Neural progenitor cell (in vitro differentiated cells): ENCODE data around the gene PIWIL1. TPM values are rescaled to one million over a fixed set of nuclear protein-coding genes. Genes with fewer than 3 reads are reported as not detected.

Source experiments
- DNase-seq: peaks from one replicate; pipeline ENCODE4 v3.0.0-alpha.2; 2016; ENCODE audit warnings: low spot score
- H2AFZ ChIP-seq: fragments of 200-600 bp; sonication (generic); replicated peaks from 2 replicates; pipeline ENCODE4 v1.6.1; 2016; ENCODE audit warnings: antibody characterized with exemption
- H3F3A ChIP-seq: fragments of 200-600 bp; sonication (generic); 2 replicates; pipeline ENCODE4 v1.6.1; 2016; ENCODE audit warnings: antibody characterized with exemption, low read depth
- H3K27ac ChIP-seq: fragments of 200-600 bp; sonication (generic); 2 replicates; pipeline ENCODE4 v1.5.1; 2016; ENCODE audit warnings: mild to moderate bottlenecking
- H3K27me3 ChIP-seq: fragments of 200-600 bp; sonication (generic); 2 replicates; pipeline ENCODE4 v1.6.1; 2016; ENCODE audit warnings: mild to moderate bottlenecking, moderate library complexity
- H3K36me3 ChIP-seq: fragments of 200-600 bp; sonication (generic); 2 replicates; pipeline ENCODE4 v1.5.1; 2016
- H3K4me1 ChIP-seq: fragments of 200-600 bp; sonication (generic); 2 replicates; pipeline ENCODE4 v1.6.1; 2016; ENCODE audit warnings: mixed run types
- H3K4me2 ChIP-seq: fragments of 200-600 bp; sonication (generic); 2 replicates; pipeline ENCODE4 v1.6.1; 2016
- H3K4me3 ChIP-seq: fragments of 200-600 bp; sonication (generic); 2 replicates; pipeline ENCODE4 v1.5.1; 2016
- H3K79me2 ChIP-seq: fragments of 200-600 bp; sonication (generic); 2 replicates; pipeline ENCODE4 v1.6.1; 2016; ENCODE audit warnings: low read depth
- H3K9ac ChIP-seq: fragments of 200-600 bp; sonication (generic); 2 replicates; pipeline ENCODE4 v1.6.1; 2016
- H3K9me3 ChIP-seq: fragments of 200-600 bp; sonication (generic); 2 replicates; pipeline ENCODE4 v1.5.1; 2016; ENCODE audit warnings: low read depth
- H4K20me1 ChIP-seq: fragments of 200-600 bp; sonication (generic); 2 replicates; pipeline ENCODE4 v1.6.1; 2016; ENCODE audit warnings: low read depth
- H3K27ac Mint-ChIP-seq: 3 replicates; pipeline ENCODE4 v1.8.0; 2021; ENCODE audit warnings: mixed read lengths
- H3K27me3 Mint-ChIP-seq: 2 replicates; pipeline ENCODE4 v1.8.0; 2022; ENCODE audit warnings: low read depth, mild to moderate bottlenecking, inconsistent platforms, moderate library complexity, mixed read lengths; ENCODE audit not compliant: insufficient read depth
- H3K36me3 Mint-ChIP-seq: 3 replicates; pipeline ENCODE4 v1.8.0; 2021; ENCODE audit warnings: mixed read lengths
- H3K4me1 Mint-ChIP-seq: 3 replicates; pipeline ENCODE4 v1.8.0; 2021; ENCODE audit warnings: mixed read lengths
- H3K4me3 Mint-ChIP-seq: 3 replicates; pipeline ENCODE4 v1.8.0; 2021; ENCODE audit warnings: mild to moderate bottlenecking, moderate library complexity, mixed read lengths
- H3K9me3 Mint-ChIP-seq: 3 replicates; pipeline ENCODE4 v1.8.0; 2020; ENCODE audit warnings: mixed read lengths
- EZH2 ChIP-seq: fragments of 200-600 bp; sonication (generic); IDR thresholded peaks from 2 replicates; pipeline ENCODE4 v1.6.1; 2017; ENCODE audit warnings: antibody characterized with exemption, mild to moderate bottlenecking, moderate library complexity
- EZH2phosphoT487 ChIP-seq: fragments of 200-600 bp; sonication (generic); IDR thresholded peaks from 2 replicates; pipeline ENCODE4 v1.6.1; 2017; ENCODE audit warnings: antibody characterized with exemption
- total RNA-seq: library from RNA; depleted of rRNA; stranded (reverse); fragments of >200 nt; gene quantifications from 2 replicates; pipeline ENCODE4 v1.2.3, GENCODE V29; 2015; ENCODE audit warnings: low replicate concordance
- TF ChIP-seq, protein P1 (sequence below): fragments of 200-600 bp; sonication (generic); IDR thresholded peaks from 2 replicates; pipeline ENCODE4 v1.5.1; 2017; ENCODE audit warnings: antibody characterized with exemption, mild to moderate bottlenecking

Gene PIWIL1
- total RNA-seq, 1 donor from 2014 or later: not detected

DNA sequence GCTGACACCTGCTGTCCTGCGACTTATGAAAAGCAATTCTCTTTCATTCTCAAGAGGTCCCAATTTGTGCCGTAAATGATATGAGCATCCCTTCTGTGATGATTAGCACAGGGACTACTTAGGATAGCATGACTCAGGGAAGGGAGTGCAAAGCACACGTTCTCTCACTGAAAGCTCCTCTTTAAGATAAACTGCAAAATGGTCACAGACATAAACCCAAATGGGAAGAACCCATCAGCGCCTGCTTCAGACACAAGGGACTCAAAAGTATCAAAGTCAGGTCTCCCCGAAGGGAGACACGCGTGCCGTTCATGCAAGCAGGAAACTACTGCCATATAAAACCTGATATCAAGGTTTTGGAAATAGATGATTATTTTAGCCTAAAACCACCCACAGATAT lies 33.9 kb upstream of the PIWIL1 start:
- Mint-ChIP-seq H3K4me3 (no peak overlapping the region), H3K9me3 (no peaks in the 10 kb centered on the region), H3K27ac (no peak overlapping the region), H3K4me1 (peaks cover 7% of the 10 kb centered on the region), H3K27me3 (peaks cover 18% of the 10 kb centered on the region), H3K36me3 (no peaks in the 10 kb centered on the region)
- no peak overlapping the region for H2AFZ ChIP-seq
- H3K9ac ChIP-seq: no peak overlapping the region
- no peak overlapping the region for H3K4me2 ChIP-seq
- DNase-seq: no peak
- no peaks in the 10 kb centered on the region for H3K36me3 ChIP-seq
- H3F3A ChIP-seq: no peaks in the 10 kb centered on the region
- no peaks in the 10 kb centered on the region for H4K20me1 ChIP-seq
- H3K27ac ChIP-seq: no peak overlapping the region
- H3K79me2 ChIP-seq: no peaks in the 10 kb centered on the region
- no peak for TF ChIP-seq EZH2
- TF ChIP-seq, protein P1, sequence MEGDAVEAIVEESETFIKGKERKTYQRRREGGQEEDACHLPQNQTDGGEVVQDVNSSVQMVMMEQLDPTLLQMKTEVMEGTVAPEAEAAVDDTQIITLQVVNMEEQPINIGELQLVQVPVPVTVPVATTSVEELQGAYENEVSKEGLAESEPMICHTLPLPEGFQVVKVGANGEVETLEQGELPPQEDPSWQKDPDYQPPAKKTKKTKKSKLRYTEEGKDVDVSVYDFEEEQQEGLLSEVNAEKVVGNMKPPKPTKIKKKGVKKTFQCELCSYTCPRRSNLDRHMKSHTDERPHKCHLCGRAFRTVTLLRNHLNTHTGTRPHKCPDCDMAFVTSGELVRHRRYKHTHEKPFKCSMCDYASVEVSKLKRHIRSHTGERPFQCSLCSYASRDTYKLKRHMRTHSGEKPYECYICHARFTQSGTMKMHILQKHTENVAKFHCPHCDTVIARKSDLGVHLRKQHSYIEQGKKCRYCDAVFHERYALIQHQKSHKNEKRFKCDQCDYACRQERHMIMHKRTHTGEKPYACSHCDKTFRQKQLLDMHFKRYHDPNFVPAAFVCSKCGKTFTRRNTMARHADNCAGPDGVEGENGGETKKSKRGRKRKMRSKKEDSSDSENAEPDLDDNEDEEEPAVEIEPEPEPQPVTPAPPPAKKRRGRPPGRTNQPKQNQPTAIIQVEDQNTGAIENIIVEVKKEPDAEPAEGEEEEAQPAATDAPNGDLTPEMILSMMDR: no peak
- no peak for TF ChIP-seq EZH2phosphoT487
- no peaks in the 10 kb centered on the region for H3K9me3 ChIP-seq
- H3K27me3 ChIP-seq: peaks cover 53% of the 10 kb centered on the region
- H3K4me3 ChIP-seq: no peak overlapping the region
- no peaks in the 10 kb centered on the region for H3K4me1 ChIP-seq

DNA sequence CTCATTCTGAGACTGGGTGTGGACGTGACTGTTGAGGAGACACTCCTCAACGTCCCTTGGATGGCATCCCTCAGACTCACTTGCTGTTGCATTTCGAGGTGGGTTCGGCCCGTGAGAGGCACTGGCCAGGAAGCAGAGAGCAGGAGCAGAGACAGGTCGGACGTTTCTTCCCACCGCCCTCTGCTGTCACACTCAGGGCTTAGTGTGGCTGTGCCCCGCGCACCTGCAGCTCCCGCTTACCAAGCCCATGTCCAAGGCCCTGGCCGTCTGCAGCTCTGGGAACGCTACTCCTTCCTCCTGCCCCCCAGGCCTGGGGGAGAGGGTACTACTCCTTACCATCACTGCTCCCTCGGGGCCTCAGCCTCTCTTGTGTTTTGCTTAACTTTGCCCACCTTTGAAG lies 29.8 kb upstream of the PIWIL1 start:
- no peaks in the 10 kb centered on the region for H3K36me3 Mint-ChIP-seq
- Histone ChIP-seq H3F3A (no peaks in the 10 kb centered on the region), H4K20me1 (no peaks in the 10 kb centered on the region), H3K27ac (no peak overlapping the region), H2AFZ (no peak overlapping the region), H3K9ac (no peak overlapping the region), H3K79me2 (no peaks in the 10 kb centered on the region), H3K36me3 (no peaks in the 10 kb centered on the region), H3K9me3 (no peaks in the 10 kb centered on the region), H3K4me2 (no peak overlapping the region), H3K4me3 (no peak overlapping the region), H3K27me3 (peaks cover 82% of the 10 kb centered on the region), H3K4me1 (no peaks in the 10 kb centered on the region)
- TF ChIP-seq EZH2: no peak
- TF ChIP-seq EZH2phosphoT487: no peak
- TF ChIP-seq, protein P1: no peak
- peaks cover 10% of the 10 kb centered on the region for H3K4me1 Mint-ChIP-seq
- no peak overlapping the region for H3K4me3 Mint-ChIP-seq
- H3K27ac Mint-ChIP-seq: no peak overlapping the region
- H3K27me3 Mint-ChIP-seq: peaks cover 3% of the 10 kb centered on the region
- DNase-seq: no peak
- peaks cover 3% of the 10 kb centered on the region for H3K9me3 Mint-ChIP-seq

DNA sequence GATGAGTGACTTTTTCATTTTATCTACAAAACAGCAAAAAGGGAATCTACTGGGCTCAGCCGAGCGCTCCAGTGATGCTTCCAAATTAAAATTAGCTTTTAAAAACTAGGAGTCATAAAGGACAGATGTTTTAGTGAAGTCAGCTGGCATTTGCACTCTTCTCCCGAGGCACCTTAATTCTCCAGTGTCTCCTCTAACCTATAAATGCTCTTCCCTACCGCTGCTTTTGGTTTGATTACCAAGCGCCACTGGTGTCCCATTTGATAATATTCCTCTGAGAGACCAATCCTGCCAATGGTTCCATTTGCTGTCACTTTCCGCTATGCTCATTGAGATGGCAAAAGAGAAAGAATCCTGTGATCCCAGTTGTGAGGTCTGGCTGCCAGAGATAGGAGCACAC lies 29.3 kb upstream of the PIWIL1 start:
- TF ChIP-seq EZH2: no peak
- TF ChIP-seq EZH2phosphoT487: no peak
- TF ChIP-seq, protein P1: no peak
- no peaks in the 10 kb centered on the region for H3K4me1 ChIP-seq
- H3K79me2 ChIP-seq: no peaks in the 10 kb centered on the region
- no peak overlapping the region for H3K4me2 ChIP-seq
- H3K9me3 Mint-ChIP-seq: peaks cover 3% of the 10 kb centered on the region
- no peak overlapping the region for H3K27ac ChIP-seq
- H3K4me3 ChIP-seq: no peak overlapping the region
- no peak for DNase-seq
- peaks cover 79% of the 10 kb centered on the region for H3K27me3 ChIP-seq
- no peaks in the 10 kb centered on the region for H3K36me3 Mint-ChIP-seq
- no peaks in the 10 kb centered on the region for H3K36me3 ChIP-seq
- no peaks in the 10 kb centered on the region for H4K20me1 ChIP-seq
- H3K9me3 ChIP-seq: no peaks in the 10 kb centered on the region
- H3K4me3 Mint-ChIP-seq: no peak overlapping the region
- H3K9ac ChIP-seq: no peak overlapping the region
- H3F3A ChIP-seq: no peaks in the 10 kb centered on the region
- H3K4me1 Mint-ChIP-seq: peaks cover 10% of the 10 kb centered on the region
- no peaks in the 10 kb centered on the region for H3K27me3 Mint-ChIP-seq
- no peak overlapping the region for H3K27ac Mint-ChIP-seq
- H2AFZ ChIP-seq: no peak overlapping the region
